Measurements from ENCODE around the gene PRPH2.

DNA sequence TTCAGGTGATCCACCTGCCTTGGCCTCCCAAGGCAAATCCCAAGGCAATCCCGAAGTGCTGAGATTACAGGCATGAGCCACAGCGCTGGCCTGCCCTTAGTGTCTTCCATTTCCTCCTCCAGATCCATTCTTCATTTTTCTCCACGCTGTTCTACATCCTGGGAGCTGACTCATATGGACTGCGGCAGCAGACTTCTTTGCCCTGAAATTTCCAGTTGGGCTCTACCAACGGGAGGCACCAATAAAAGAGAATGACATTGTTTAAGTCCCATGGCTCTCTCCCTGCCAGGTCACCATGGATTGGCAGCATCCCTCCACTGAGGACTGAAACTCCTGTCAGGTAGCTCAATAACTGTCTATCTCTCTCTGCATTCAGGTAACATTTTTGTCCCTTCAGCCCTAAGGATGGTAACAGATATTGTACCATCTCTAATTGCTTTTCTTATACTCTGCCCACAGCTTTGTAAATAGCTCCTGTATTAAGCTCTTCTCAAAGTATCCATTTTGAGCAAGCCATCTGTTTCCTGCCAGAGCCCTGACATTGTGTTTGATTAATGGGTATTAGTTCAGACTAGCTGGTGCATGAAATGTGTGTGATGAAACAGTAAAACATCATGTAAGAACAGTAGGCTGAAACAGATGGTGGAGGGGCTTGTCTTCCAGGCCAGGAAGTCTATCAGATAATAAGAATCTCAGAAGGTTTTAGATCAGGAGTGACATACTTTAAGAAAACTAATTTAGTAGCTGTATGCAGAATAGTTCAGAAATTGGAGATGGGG is 19.9 kb upstream of the PRPH2 start:
- TF ChIP-seq, protein P1, sequence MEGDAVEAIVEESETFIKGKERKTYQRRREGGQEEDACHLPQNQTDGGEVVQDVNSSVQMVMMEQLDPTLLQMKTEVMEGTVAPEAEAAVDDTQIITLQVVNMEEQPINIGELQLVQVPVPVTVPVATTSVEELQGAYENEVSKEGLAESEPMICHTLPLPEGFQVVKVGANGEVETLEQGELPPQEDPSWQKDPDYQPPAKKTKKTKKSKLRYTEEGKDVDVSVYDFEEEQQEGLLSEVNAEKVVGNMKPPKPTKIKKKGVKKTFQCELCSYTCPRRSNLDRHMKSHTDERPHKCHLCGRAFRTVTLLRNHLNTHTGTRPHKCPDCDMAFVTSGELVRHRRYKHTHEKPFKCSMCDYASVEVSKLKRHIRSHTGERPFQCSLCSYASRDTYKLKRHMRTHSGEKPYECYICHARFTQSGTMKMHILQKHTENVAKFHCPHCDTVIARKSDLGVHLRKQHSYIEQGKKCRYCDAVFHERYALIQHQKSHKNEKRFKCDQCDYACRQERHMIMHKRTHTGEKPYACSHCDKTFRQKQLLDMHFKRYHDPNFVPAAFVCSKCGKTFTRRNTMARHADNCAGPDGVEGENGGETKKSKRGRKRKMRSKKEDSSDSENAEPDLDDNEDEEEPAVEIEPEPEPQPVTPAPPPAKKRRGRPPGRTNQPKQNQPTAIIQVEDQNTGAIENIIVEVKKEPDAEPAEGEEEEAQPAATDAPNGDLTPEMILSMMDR (IDR thresholded peaks at IDR 0.05; ENCODE audit: insufficient read depth, low read depth, low read length) = no peak
- no peak for TF ChIP-seq EZH2 (IDR thresholded peaks at IDR 0.05; ENCODE audit: insufficient read depth, low read length)

Data from astrocyte (in vitro differentiated cells and primary cell).